Sigmoid colon (tissue), 7 donors: ENCODE data around the gene PP2D1. TPM values are rescaled to one million over a fixed set of nuclear protein-coding genes. Genes with fewer than 3 reads are reported as not detected.
"Not testable (repeated sequence)": the region's sequence is repeated elsewhere in the genome, so short reads cannot be mapped to it uniquely, and the experiment has no call there.

Experiments used
- DNase-seq: peaks from one replicate; pipeline ENCODE4 v3.0.0-alpha.2; 2019
- H3K27ac ChIP-seq, 4 donors: fragments of 200-600 bp; sonication (generic); one replicate each; pipeline ENCODE4 v1.5.1; 2016 to 2019; ENCODE audit warnings: mild to moderate bottlenecking in 1 of 4
- H3K27me3 ChIP-seq, 3 donors: fragments of 200-600 bp; sonication (generic); one replicate each; pipeline ENCODE4 v1.5.1; 2019; ENCODE audit warnings: mild to moderate bottlenecking in 1 of 3
- H3K36me3 ChIP-seq, 4 donors: fragments of 200-600 bp; sonication (generic); one replicate each; pipeline ENCODE4 v1.5.1; 2016 to 2019
- H3K4me1 ChIP-seq, 4 donors: fragments of 200-600 bp; sonication (generic); one replicate each; pipeline ENCODE4 v1.5.1; 2017 to 2019
- H3K4me3 ChIP-seq, 4 donors: fragments of 200-600 bp; sonication (generic); one replicate each; pipeline ENCODE4 v1.5.1; 2017 to 2019; ENCODE audit warnings: mild to moderate bottlenecking in 2 of 4, moderate library complexity in 1 of 4
- H3K9me3 ChIP-seq, 4 donors: fragments of 200-600 bp in 3 of 4; sonication (generic) in 3 of 4; one replicate each; pipeline versions ENCODE4 v1.5.1 to v1.6.1; 2013 to 2019
- CTCF ChIP-seq, 4 experiments: fragments of 450-650 bp in 3 of 4; fragments of 200-600 bp in 1 of 4; IDR thresholded peaks; one replicate each; pipeline ENCODE4 v1.5.1; 2016 to 2019; ENCODE audit warnings: antibody characterized with exemption in 4 of 4, mild to moderate bottlenecking in 3 of 4, moderate library complexity in 2 of 4
- EP300 ChIP-seq, 4 donors: sonication (generic); formaldehyde crosslinking; IDR thresholded peaks; one replicate each; pipeline ENCODE4 v1.6.1; 2017; ENCODE audit warnings: antibody characterized with exemption in 4 of 4
- POLR2A ChIP-seq, 2 donors: fragments of 450-650 bp; IDR thresholded peaks; one replicate each; pipeline ENCODE4 v1.6.1; 2016; ENCODE audit warnings: antibody characterized with exemption in 2 of 2, mild to moderate bottlenecking in 2 of 2, moderate library complexity in 2 of 2
- POLR2AphosphoS5 ChIP-seq, 4 donors: sonication (generic); formaldehyde crosslinking; IDR thresholded peaks; one replicate each; pipeline ENCODE4 v1.6.1; 2017; ENCODE audit warnings: antibody characterized with exemption in 4 of 4
- WGBS, 2 donors: extraction: QIAGEN DNeasy Blood & Tissue Kit; methylation state at CpG; one replicate each; pipeline ENCODE4 v1.1.7; 2013; 5-methylcytosine and 5-hydroxymethylcytosine counted together
- intact Hi-C: fragments of 100-400 bp; cut with DNase I; formaldehyde crosslinking; loops from one replicate; pipeline ENCODE4 v1.15.1; 2023
- polyA plus RNA-seq, 3 donors: library from polyadenylated mRNA; stranded (reverse); fragments of 200-250 nt; gene quantifications; one replicate each; pipeline ENCODE4 v1.2.3, GENCODE V29; 2013
- total RNA-seq, 4 donors: library from RNA; depleted of rRNA; stranded (reverse); fragments of >200 nt; gene quantifications; one replicate each; pipeline ENCODE4 v1.1.0, GENCODE V29; 2016
- donor health status: healthy with polysubstance abuse.
- donor health status: Bipolar disorder and iron deficiency.
- donor health status: healthy.

The PP2D1 gene
- total and polyA plus RNA-seq, 7 donors: not detected

- WGBS, 2 donors: 77 to 88% methylated on average over 4 of the region's 4 CpGs
- Histone ChIP-seq H3K27ac (no peak overlapping the region), H3K9me3 (no peaks in the 10 kb centered on the region), H3K4me3 (no peak overlapping the region), H3K36me3 (no peaks in the 10 kb centered on the region), H3K4me1 (peaks cover 0 to 15% (median 13%) of the 10 kb centered on the region in 4 donors), H3K27me3 (no peaks in the 10 kb centered on the region)
- TF ChIP-seq POLR2A (IDR thresholded peaks at IDR 0.05) (no peak), EP300 (IDR thresholded peaks at IDR 0.05) (no peak), POLR2AphosphoS5 (IDR thresholded peaks at IDR 0.05) (no peak), CTCF (IDR thresholded peaks at IDR 0.05) (no peak)
- intact Hi-C loops: no loop called here
- DNase-seq: no peak
These were observed 15.1 kb upstream of the PP2D1 start for GRCh38 chr3:20027136-20027535.

DNA sequence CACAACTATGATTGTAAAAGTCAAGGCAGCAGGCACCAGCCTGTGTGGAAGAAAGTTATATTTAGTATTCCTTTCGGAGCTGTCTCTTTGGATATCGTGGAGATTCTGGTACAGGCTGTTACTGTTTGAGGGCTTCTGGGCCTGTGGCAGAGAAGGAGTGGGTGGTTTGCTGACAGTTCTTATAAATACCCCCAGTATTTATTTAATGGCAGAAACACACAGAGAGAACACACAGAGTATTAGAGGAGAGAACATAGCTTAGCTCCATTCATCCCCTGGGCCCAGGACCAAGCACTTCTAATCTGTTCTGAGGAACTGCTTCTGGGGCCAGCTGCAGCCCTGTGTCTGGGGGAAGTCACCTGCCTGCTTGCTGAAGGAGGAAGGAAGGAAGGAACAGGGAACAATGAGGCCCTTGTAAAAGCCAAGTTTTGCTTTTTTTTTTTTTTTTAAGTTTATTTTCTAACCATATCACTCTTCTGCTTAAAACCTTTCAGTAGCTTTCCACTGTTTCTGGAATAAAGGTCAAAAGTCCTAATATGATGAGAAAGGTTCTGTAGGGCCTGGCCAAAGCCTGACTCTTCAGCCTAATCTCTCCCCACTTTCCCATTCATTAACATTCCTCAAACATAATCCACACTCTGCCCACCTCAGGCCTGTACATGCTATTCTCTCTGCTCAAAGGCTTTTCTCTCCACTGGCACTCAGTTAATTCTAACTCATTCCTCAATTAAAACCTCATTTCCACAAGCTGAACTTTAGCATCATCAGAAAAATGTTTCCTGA, 11.8 kb upstream of the PP2D1 start:
- peaks cover 0 to 15% (median 13%) of the 10 kb centered on the region in 4 donors for H3K4me1 ChIP-seq
- 40 to 55% methylated on average over 2 of the region's 2 CpGs for WGBS, 2 donors
- intact Hi-C loops: loop anchor here (5.0 kb wide), 1 partner anchor 72 kb away; no protein-coding TSS in a partner anchor
- no peaks in the 10 kb centered on the region for H3K9me3 ChIP-seq
- no peak overlapping the region for H3K4me3 ChIP-seq
- TF ChIP-seq EP300 (IDR thresholded peaks at IDR 0.05): no peak
- TF ChIP-seq POLR2AphosphoS5 (IDR thresholded peaks at IDR 0.05): peak in 2 of 4 donors; percentile 7 to 32
- TF ChIP-seq CTCF (IDR thresholded peaks at IDR 0.05): no peak
- TF ChIP-seq POLR2A (IDR thresholded peaks at IDR 0.05): no peak
- H3K27ac ChIP-seq: peak overlapping the region; percentile 50 to 67 (median 66)
- no peaks in the 10 kb centered on the region for H3K27me3 ChIP-seq
- H3K36me3 ChIP-seq: no peaks in the 10 kb centered on the region
- DNase-seq: peak; percentile 76

DNA sequence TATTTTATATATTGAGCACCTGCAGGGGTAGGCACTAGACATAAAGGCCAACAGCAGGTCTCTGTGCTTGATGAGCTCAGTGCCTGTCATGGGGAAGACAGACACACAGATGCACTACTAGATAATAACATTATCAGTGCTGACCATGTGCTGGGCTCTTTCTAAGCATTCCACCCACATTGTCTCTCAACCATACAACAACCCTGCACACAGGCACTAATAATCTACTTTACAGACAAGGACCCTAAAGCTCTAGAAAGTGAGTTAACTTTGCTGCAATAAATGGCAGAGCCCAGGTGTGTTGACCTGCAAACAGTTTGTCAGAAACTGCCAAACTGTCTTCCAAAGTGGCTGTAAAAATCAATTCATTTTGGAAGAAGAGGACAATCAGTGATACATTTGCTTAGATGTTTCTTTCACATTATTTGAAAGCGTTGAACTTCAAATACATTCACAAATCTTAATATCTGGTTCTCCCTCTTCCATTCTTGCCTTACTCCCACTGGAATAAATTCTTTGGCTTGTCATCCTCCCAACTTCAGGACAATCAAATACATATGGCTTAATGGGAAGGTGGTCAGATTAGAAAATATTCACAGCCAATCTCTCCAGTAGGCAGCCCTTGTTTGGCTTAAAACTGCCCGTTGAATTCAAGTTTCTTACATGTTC, 11.0 kb upstream of the PP2D1 start:
- Histone ChIP-seq H3K4me3 (no peak overlapping the region), H3K36me3 (no peaks in the 10 kb centered on the region), H3K27me3 (no peaks in the 10 kb centered on the region), H3K4me1 (peaks cover 0 to 15% (median 13%) of the 10 kb centered on the region in 4 donors), H3K27ac (peak overlapping the region; percentile 50 to 67 (median 66)), H3K9me3 (no peaks in the 10 kb centered on the region)
- 47 to 65% methylated on average over 2 of the region's 2 CpGs for WGBS, 2 donors
- no peak for TF ChIP-seq CTCF (IDR thresholded peaks at IDR 0.05)
- no peak for TF ChIP-seq POLR2AphosphoS5 (IDR thresholded peaks at IDR 0.05)
- TF ChIP-seq EP300 (IDR thresholded peaks at IDR 0.05): no peak
- no peak for TF ChIP-seq POLR2A (IDR thresholded peaks at IDR 0.05)
- no peak for DNase-seq
- intact Hi-C loops: loop anchor here (5.0 kb wide), 1 partner anchor 71 kb away; no protein-coding TSS in a partner anchor

DNA sequence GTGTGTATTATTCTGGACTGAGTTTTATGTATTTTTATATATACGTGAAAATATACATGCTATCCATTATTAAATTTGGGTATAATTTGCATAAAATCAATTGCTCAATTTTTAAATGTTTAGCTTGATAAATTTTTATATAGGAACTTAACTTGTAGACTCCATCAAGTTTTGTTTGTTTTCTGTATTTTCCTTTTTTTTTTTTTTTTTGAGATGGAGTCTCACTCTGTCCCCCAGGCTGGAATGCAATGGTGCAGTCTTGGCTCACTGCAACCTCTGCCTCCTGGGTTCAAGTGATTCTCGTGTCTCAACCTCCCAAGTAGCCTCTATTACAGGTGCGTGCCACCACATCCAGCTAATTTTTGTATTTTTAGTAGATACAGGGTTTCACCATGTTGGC, 4.0 kb upstream of the PP2D1 start:
- H3K27ac ChIP-seq, H3K4me1 ChIP-seq, H3K27me3 ChIP-seq, H3K36me3 ChIP-seq, H3K4me3 ChIP-seq, DNase-seq, H3K9me3 ChIP-seq, intact Hi-C loops: not testable (repeated sequence)
- WGBS, 2 donors: 93 to 94% methylated on average over 3 of the region's 3 CpGs

- Histone ChIP-seq H3K9me3 (no peaks in the 10 kb centered on the region), H3K27ac (no peak overlapping the region), H3K4me3 (no peak overlapping the region), H3K4me1 (no peaks in the 10 kb centered on the region), H3K36me3 (no peaks in the 10 kb centered on the region), H3K27me3 (no peaks in the 10 kb centered on the region)
- TF ChIP-seq CTCF (IDR thresholded peaks at IDR 0.05) (no peak), EP300 (IDR thresholded peaks at IDR 0.05) (no peak), POLR2A (IDR thresholded peaks at IDR 0.05) (no peak), POLR2AphosphoS5 (IDR thresholded peaks at IDR 0.05) (no peak)
- 98 to 100% methylated on average over 1 of the region's 1 CpG for WGBS, 2 donors
- intact Hi-C loops: no loop called here
- no peak for DNase-seq
These were observed 3.5 kb upstream of the PP2D1 start for GRCh38 chr3:20015525-20015924.
